H1 (cell line): ENCODE measurements around the gene CLMP. TPM values are rescaled to one million over a fixed set of nuclear protein-coding genes. Genes with fewer than 3 reads are reported as not detected.

Source experiments
- CTCF ChIA-PET: fragments of 300-600 bp; sonication (Branson Sonifier 250); formaldehyde crosslinking; loops from one replicate; lab custom pipeline; 2021; ENCODE audit not compliant: partially characterized antibody; lab: Charles Lee
- POLR2A ChIA-PET: fragments of 300-600 bp; sonication (Branson Sonifier 250); formaldehyde crosslinking; loops from one replicate; lab custom pipeline; 2021; ENCODE audit warnings: inconsistent platforms; ENCODE audit not compliant: partially characterized antibody; lab: Charles Lee
- DNase-seq, 2 experiments: peaks; one replicate each; pipeline versions ENCODE4 v3.0.0 to v3.0.0-alpha.2; 2010 to 2022; ENCODE audit warnings: low spot score in 2 of 2, low read depth in 1 of 2, mixed read lengths in 1 of 2
- FAIRE-seq: peaks from 2 replicates; lab custom pipeline; 2011; peaks lifted over from hg19 to GRCh38; lab: Jason Lieb, UNC
- H2AFZ ChIP-seq: 2 replicates; pipeline ENCODE4 v1.8.1; 2012; ENCODE audit warnings: low read length, inconsistent platforms
- H2AK5ac ChIP-seq: 2 replicates; pipeline ENCODE4 v1.6.1; 2013; ENCODE audit warnings: low read depth, low read length
- H2BK120ac ChIP-seq: replicated peaks from 2 replicates; pipeline ENCODE3; 2013; ENCODE audit warnings: low read depth, low read length, inconsistent platforms
- H2BK12ac ChIP-seq: 2 replicates; pipeline ENCODE4 v1.6.1; 2013; ENCODE audit warnings: low read depth, low read length
- H2BK15ac ChIP-seq: 2 replicates; pipeline ENCODE4 v1.6.1; 2013; ENCODE audit warnings: low read length
- H2BK20ac ChIP-seq: 2 replicates; pipeline ENCODE4 v1.6.1; 2013; ENCODE audit warnings: low read length
- H2BK5ac ChIP-seq: 2 replicates; pipeline ENCODE4 v1.6.1; 2013; ENCODE audit warnings: low read depth, low read length
- H3K14ac ChIP-seq: 2 replicates; pipeline ENCODE4 v1.6.1; 2013; ENCODE audit warnings: inconsistent platforms; ENCODE audit not compliant: insufficient read length
- H3K18ac ChIP-seq: 2 replicates; pipeline ENCODE4 v1.6.1; 2013; ENCODE audit warnings: low read length; ENCODE audit errors: extremely low read depth
- H3K23ac ChIP-seq: 2 replicates; pipeline ENCODE4 v1.6.1; 2013; ENCODE audit warnings: inconsistent platforms; ENCODE audit not compliant: insufficient read length
- H3K23me2 ChIP-seq: 2 replicates; pipeline ENCODE4 v1.6.1; 2013; ENCODE audit warnings: low read depth, low read length
- H3K27ac ChIP-seq: 2 replicates; pipeline ENCODE4 v1.6.1; 2011; ENCODE audit warnings: low read depth, low read length, inconsistent platforms
- H3K27me3 ChIP-seq, 4 experiments: replicated peaks in 1 of 4; 1 replicate in 1 of 4; 2 replicates in 3 of 4; pipeline versions ENCODE4 v1.6.1 to v1.8.1; 2011 to 2013; ENCODE audit warnings: low read length in 3 of 4, mild to moderate bottlenecking in 3 of 4, inconsistent platforms in 2 of 4, mixed read lengths in 2 of 4, moderate library complexity in 1 of 4; ENCODE audit not compliant: control insufficient read depth in 3 of 4, insufficient read depth in 3 of 4; ENCODE audit errors: extremely low read depth in 1 of 4
- H3K36me3 ChIP-seq, 4 experiments: 2 replicates each; pipeline versions ENCODE4 v1.6.1 to v1.8.1; 2011 to 2013; ENCODE audit warnings: mild to moderate bottlenecking in 4 of 4, low read length in 3 of 4, moderate library complexity in 2 of 4, control low read depth in 1 of 4, inconsistent platforms in 1 of 4; ENCODE audit not compliant: insufficient read depth in 4 of 4, control insufficient read depth in 2 of 4
- H3K4ac ChIP-seq: replicated peaks from 2 replicates; pipeline ENCODE3; 2013; ENCODE audit warnings: low read length, low read depth, mixed read lengths, inconsistent platforms; ENCODE audit not compliant: insufficient read length
- H3K4me1 ChIP-seq, 4 experiments: replicated peaks in 1 of 4; 1 replicate in 1 of 4; 2 replicates in 3 of 4; pipeline versions ENCODE4 v1.6.1 to v1.8.1; 2011 to 2013; ENCODE audit warnings: low read length in 3 of 4, inconsistent platforms in 2 of 4, mixed read lengths in 1 of 4; ENCODE audit not compliant: insufficient read depth in 4 of 4, control insufficient read depth in 3 of 4
- H3K4me2 ChIP-seq, 2 experiments: 2 replicates each; pipeline versions ENCODE4 v1.6.1 to v1.8.1; 2011 to 2013; ENCODE audit warnings: low read depth in 2 of 2, low read length in 2 of 2, control low read depth in 1 of 2, inconsistent platforms in 1 of 2, mild to moderate bottlenecking in 1 of 2; ENCODE audit not compliant: insufficient read depth in 1 of 2
- H3K4me3 ChIP-seq, 4 experiments: fragments of 200-600, 300-600 bp in 1 of 4; sonication (generic), shearing (Covaris generic), sonication (Bioruptor Twin) in 1 of 4; 2 replicates each; pipeline versions ENCODE4 v1.5.1 to v1.8.1; 2011 to 2016; ENCODE audit warnings: low read length in 4 of 4, low read depth in 3 of 4, control low read depth in 2 of 4, inconsistent platforms in 2 of 4, mild to moderate bottlenecking in 2 of 4, mixed read lengths in 1 of 4, moderate library complexity in 1 of 4; ENCODE audit not compliant: insufficient read depth in 2 of 4; ENCODE audit errors: extremely low read depth in 1 of 4
- H3K56ac ChIP-seq: replicated peaks from 2 replicates; pipeline ENCODE3; 2013; ENCODE audit warnings: low read depth, mild to moderate bottlenecking, mixed read lengths, low read length, inconsistent platforms; ENCODE audit not compliant: insufficient read length
- H3K79me1 ChIP-seq: 2 replicates; pipeline ENCODE4 v1.6.1; 2013; ENCODE audit warnings: low read depth, low read length, control low read depth
- H3K79me2 ChIP-seq, 2 experiments: 2 replicates each; pipeline versions ENCODE4 v1.6.1 to v1.8.1; 2012 to 2013; ENCODE audit warnings: low read length in 2 of 2, mild to moderate bottlenecking in 2 of 2, inconsistent platforms in 1 of 2; ENCODE audit not compliant: insufficient read depth in 2 of 2, control insufficient read depth in 1 of 2
- H3K9ac ChIP-seq, 4 experiments: replicated peaks in 1 of 4; 1 replicate in 1 of 4; 2 replicates in 3 of 4; pipeline versions ENCODE4 v1.6.1 to v1.8.1; 2011 to 2013; ENCODE audit warnings: low read depth in 3 of 4, low read length in 3 of 4, control low read depth in 2 of 4, mild to moderate bottlenecking in 2 of 4, moderate library complexity in 2 of 4, inconsistent platforms in 1 of 4; ENCODE audit errors: extremely low read depth in 1 of 4
- H3K9me3 ChIP-seq, 2 experiments: 2 replicates each; pipeline versions ENCODE4 v1.6.1 to v1.8.1; 2012 to 2013; ENCODE audit warnings: mild to moderate bottlenecking in 2 of 2, moderate library complexity in 2 of 2, control low read depth in 1 of 2, inconsistent platforms in 1 of 2, low read depth in 1 of 2, low read length in 1 of 2, mixed read lengths in 1 of 2; ENCODE audit not compliant: insufficient read depth in 2 of 2
- H4K20me1 ChIP-seq, 2 experiments: replicated peaks in 1 of 2; 2 replicates each; pipeline versions ENCODE3 to v1.8.1; 2011 to 2013; ENCODE audit warnings: inconsistent platforms in 2 of 2, low read length in 2 of 2, mild to moderate bottlenecking in 1 of 2; ENCODE audit not compliant: insufficient read depth in 2 of 2, control insufficient read depth in 1 of 2
- H4K5ac ChIP-seq: 2 replicates; pipeline ENCODE4 v1.6.1; 2013; ENCODE audit warnings: low read length, low read depth, mixed read lengths, inconsistent platforms; ENCODE audit not compliant: insufficient read length
- H4K8ac ChIP-seq: 2 replicates; pipeline ENCODE4 v1.8.0; 2013; ENCODE audit warnings: mild to moderate bottlenecking, moderate library complexity, low read length, inconsistent platforms; ENCODE audit not compliant: insufficient read depth; ENCODE audit errors: extremely low read depth
- H4K91ac ChIP-seq: replicated peaks from 2 replicates; pipeline ENCODE3; 2013; ENCODE audit warnings: low read length, mixed read lengths, inconsistent platforms; ENCODE audit not compliant: insufficient read length
- CHD1 ChIP-seq: IDR thresholded peaks from 2 replicates; pipeline ENCODE4 v1.6.1; 2012; ENCODE audit warnings: low read depth, low read length, improper control_type of control experiment
- CTBP2 ChIP-seq: IDR thresholded peaks from 2 replicates; pipeline ENCODE4 v1.7.0; 2011; ENCODE audit warnings: borderline replicate concordance, mild to moderate bottlenecking, moderate library complexity, mixed read lengths, low read length; ENCODE audit not compliant: insufficient read depth, insufficient read length
- FOSL1 ChIP-seq: IDR thresholded peaks from 2 replicates; pipeline ENCODE4 v1.6.1; 2011; ENCODE audit warnings: mild to moderate bottlenecking, low read depth, low read length, moderate library complexity; ENCODE audit not compliant: insufficient read depth
- GABPA ChIP-seq: IDR thresholded peaks from 2 replicates; pipeline ENCODE4 v1.6.1; 2011; ENCODE audit warnings: mild to moderate bottlenecking, low read length, moderate library complexity, borderline replicate concordance; ENCODE audit not compliant: insufficient read depth
- JUND ChIP-seq: IDR thresholded peaks from 2 replicates; pipeline ENCODE4 v1.6.1; 2011; ENCODE audit warnings: mild to moderate bottlenecking, improper control_type of control experiment, low read length
- MAFK ChIP-seq: IDR thresholded peaks from 2 replicates; pipeline ENCODE4 v1.6.1; 2012; ENCODE audit warnings: low read depth, mild to moderate bottlenecking, improper control_type of control experiment, low read length
- MAX ChIP-seq: IDR thresholded peaks from 2 replicates; pipeline ENCODE4 v1.6.1; 2012; ENCODE audit warnings: inconsistent platforms
- NANOG ChIP-seq: IDR thresholded peaks from 2 replicates; pipeline ENCODE4 v1.6.1; 2011; ENCODE audit warnings: low read length, low read depth, mild to moderate bottlenecking, inconsistent platforms; ENCODE audit not compliant: insufficient read depth, poor library complexity, severe bottlenecking
- RFX5 ChIP-seq: IDR thresholded peaks from 2 replicates; pipeline ENCODE4 v1.6.1; 2011; ENCODE audit warnings: low read depth, low read length, improper control_type of control experiment, borderline replicate concordance
- SIX5 ChIP-seq: IDR thresholded peaks from 2 replicates; pipeline ENCODE4 v1.6.1; 2011; ENCODE audit warnings: mild to moderate bottlenecking, low read depth, low read length
- SP1 ChIP-seq: IDR thresholded peaks from 2 replicates; pipeline ENCODE4 v1.6.1; 2011; ENCODE audit warnings: low read depth, low read length
- WGBS, 2 experiments: shearing (Covaris generic) in 1 of 2; methylation state at CpG; one replicate each; pipeline versions ENCODE4 v1.1.6 to v1.1.7; 2013 to 2015; ENCODE audit warnings: low lambda C conversion rate in 2 of 2, mixed read lengths in 2 of 2, inconsistent platforms in 1 of 2, low coverage in 1 of 2, missing lambda C conversion rate in 1 of 2; ENCODE audit not compliant: insufficient replicate concordance in 2 of 2, insufficient coverage in 1 of 2, insufficient read length in 1 of 2; ENCODE audit errors: extremely low coverage in 1 of 2, missing lambda C conversion rate in 1 of 2; 5-methylcytosine and 5-hydroxymethylcytosine counted together
- polyA plus RNA-seq, 7 experiments: library from polyadenylated mRNA; depleted of rRNA in 3 of 7; stranded (reverse) in 5 of 7; unstranded in 2 of 7; fragments of >200 nt in 5 of 7; fragments of 200-250 nt in 2 of 7; gene quantifications; 1 replicate in 5 of 7; 2 replicates in 1 of 7; 4 replicates in 1 of 7; pipeline versions ENCODE4 v1.2.1 to v1.2.3, GENCODE V29; 2011 to 2013; ENCODE audit warnings: missing spikeins in 2 of 7, mixed read lengths in 2 of 7
- total RNA-seq: library from RNA; stranded (reverse); fragmentation: NEBNext Ultra II Directional; extraction: Animal tissue kit (Norgen Biotek cat#: 25700); gene quantifications from 2 replicates; pipeline ENCODE4 v1.2.1, GENCODE V29; 2021

CLMP gene
- total and polyA plus RNA-seq, 2 of the 8 experiments (the other 6 are each of a cell fraction or from before 2014, with no cell fraction given), result 9.9 to 24.1 TPM

GRCh38 chr11:123144707-123145106, 50.3 kb downstream of the CLMP start:
- H3K4me3 ChIP-seq, result no peak overlapping the region
- POLR2A ChIA-PET, result no interaction called here
- no peak overlapping the region for H3K4me2 ChIP-seq
- no peak overlapping the region for H2BK12ac ChIP-seq
- CTCF ChIA-PET, result interaction anchor here (0.9 to 3.2 kb wide), 4 partner anchors 20 to 102 kb away, joined by 3 to 26 read pairs (median 5); no protein-coding TSS in a partner anchor
- H4K91ac ChIP-seq, result no peak overlapping the region
- no peak overlapping the region for H3K4ac ChIP-seq
- H3K23me2 ChIP-seq, result no peaks in the 10 kb centered on the region
- no peak overlapping the region for H3K18ac ChIP-seq
- H3K27ac ChIP-seq, result no peak overlapping the region
- H2BK120ac ChIP-seq, result no peak overlapping the region
- H3K56ac ChIP-seq, result no peak overlapping the region
- no peaks in the 10 kb centered on the region for H3K9me3 ChIP-seq
- H2BK15ac ChIP-seq, result no peak overlapping the region
- H3K14ac ChIP-seq, result no peak overlapping the region
- no peak for DNase-seq
- H4K8ac ChIP-seq, result no peak overlapping the region
- H2AK5ac ChIP-seq, result no peak overlapping the region
- WGBS, 2 experiments, result 90% methylated on average over 3 of the region's 3 CpGs; no CpG with 5 or more reads in 1 of the 2 experiments
- H3K36me3 ChIP-seq, result no peaks in the 10 kb centered on the region
- TF ChIP-seq SP1 (no peak), FOSL1 (no peak), NANOG (no peak), MAX (no peak), CHD1 (no peak), CTBP2 (no peak), MAFK (no peak), JUND (no peak), SIX5 (no peak), RFX5 (no peak), GABPA (no peak)
- TF ChIP-seq, all 59 proteins: peak for 0
- H3K9ac ChIP-seq, result no peak overlapping the region
- no peak overlapping the region for H3K23ac ChIP-seq
- H3K79me1 ChIP-seq, result no peaks in the 10 kb centered on the region
- H2BK5ac ChIP-seq, result no peak overlapping the region
- H2BK20ac ChIP-seq, result no peak overlapping the region
- FAIRE-seq, result no peak
- no peak overlapping the region for H4K5ac ChIP-seq
- no peaks in the 10 kb centered on the region for H3K79me2 ChIP-seq
- peaks cover 0 to 7% (median 2%) of the 10 kb centered on the region in 4 experiments; a peak in 4 of 7 replicates for H3K4me1 ChIP-seq
- H4K20me1 ChIP-seq, result peaks cover 0 to 1% of the 10 kb centered on the region in 2 experiments
- no peaks in the 10 kb centered on the region for H3K27me3 ChIP-seq
- H2AFZ ChIP-seq, result no peak overlapping the region
